ENCODE results near the gene DNAH11.

DNA sequence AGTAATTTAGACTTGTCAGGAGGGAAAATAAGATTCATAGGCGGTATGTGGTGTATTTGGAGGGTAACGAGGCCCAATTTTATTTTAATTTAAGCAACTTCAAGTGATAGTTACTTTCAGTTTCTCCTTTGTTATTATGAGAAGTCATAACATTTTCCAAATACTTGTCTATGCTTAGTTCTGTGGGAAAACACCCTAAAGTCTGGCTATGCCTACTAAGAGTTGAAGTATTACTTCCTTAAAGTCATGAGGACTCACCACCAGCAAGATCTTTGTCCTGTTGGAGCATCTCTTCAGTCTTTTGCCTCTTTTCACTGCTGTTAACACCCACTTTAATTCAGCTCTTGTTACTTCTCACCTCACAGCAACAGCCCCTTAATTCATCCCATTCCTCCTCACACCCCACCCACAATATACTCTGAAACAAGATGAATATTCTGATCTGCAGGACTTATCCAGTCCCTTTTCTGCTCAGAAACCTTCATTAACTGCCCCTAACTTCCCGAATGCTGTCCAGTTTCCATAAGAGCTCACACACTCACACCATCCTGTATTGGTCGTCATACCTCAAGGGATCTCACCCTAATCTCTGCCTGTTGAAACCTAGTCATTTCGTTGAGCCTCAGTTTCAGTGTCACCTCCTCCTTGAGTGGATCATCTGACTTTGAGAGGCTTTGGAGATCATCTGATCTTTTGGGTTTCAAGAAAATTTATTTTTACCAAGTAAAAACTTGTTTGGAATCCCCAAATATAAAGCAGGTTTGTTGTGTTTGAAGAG is 61.3 kb downstream of the DNAH11 start:
- TF ChIP-seq, protein P1, sequence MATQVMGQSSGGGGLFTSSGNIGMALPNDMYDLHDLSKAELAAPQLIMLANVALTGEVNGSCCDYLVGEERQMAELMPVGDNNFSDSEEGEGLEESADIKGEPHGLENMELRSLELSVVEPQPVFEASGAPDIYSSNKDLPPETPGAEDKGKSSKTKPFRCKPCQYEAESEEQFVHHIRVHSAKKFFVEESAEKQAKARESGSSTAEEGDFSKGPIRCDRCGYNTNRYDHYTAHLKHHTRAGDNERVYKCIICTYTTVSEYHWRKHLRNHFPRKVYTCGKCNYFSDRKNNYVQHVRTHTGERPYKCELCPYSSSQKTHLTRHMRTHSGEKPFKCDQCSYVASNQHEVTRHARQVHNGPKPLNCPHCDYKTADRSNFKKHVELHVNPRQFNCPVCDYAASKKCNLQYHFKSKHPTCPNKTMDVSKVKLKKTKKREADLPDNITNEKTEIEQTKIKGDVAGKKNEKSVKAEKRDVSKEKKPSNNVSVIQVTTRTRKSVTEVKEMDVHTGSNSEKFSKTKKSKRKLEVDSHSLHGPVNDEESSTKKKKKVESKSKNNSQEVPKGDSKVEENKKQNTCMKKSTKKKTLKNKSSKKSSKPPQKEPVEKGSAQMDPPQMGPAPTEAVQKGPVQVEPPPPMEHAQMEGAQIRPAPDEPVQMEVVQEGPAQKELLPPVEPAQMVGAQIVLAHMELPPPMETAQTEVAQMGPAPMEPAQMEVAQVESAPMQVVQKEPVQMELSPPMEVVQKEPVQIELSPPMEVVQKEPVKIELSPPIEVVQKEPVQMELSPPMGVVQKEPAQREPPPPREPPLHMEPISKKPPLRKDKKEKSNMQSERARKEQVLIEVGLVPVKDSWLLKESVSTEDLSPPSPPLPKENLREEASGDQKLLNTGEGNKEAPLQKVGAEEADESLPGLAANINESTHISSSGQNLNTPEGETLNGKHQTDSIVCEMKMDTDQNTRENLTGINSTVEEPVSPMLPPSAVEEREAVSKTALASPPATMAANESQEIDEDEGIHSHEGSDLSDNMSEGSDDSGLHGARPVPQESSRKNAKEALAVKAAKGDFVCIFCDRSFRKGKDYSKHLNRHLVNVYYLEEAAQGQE (IDR thresholded peaks at IDR 0.05; ENCODE audit: low read depth): no peak
- TF ChIP-seq SP1 (IDR thresholded peaks at IDR 0.05; ENCODE audit: low read depth) (no peak), RAD21 (IDR thresholded peaks at IDR 0.05; ENCODE audit: low read depth) (no peak), ZNF274 (IDR thresholded peaks at IDR 0.05; ENCODE audit: low read depth, low read length) (no peak)
- TF ChIP-seq, protein P2, sequence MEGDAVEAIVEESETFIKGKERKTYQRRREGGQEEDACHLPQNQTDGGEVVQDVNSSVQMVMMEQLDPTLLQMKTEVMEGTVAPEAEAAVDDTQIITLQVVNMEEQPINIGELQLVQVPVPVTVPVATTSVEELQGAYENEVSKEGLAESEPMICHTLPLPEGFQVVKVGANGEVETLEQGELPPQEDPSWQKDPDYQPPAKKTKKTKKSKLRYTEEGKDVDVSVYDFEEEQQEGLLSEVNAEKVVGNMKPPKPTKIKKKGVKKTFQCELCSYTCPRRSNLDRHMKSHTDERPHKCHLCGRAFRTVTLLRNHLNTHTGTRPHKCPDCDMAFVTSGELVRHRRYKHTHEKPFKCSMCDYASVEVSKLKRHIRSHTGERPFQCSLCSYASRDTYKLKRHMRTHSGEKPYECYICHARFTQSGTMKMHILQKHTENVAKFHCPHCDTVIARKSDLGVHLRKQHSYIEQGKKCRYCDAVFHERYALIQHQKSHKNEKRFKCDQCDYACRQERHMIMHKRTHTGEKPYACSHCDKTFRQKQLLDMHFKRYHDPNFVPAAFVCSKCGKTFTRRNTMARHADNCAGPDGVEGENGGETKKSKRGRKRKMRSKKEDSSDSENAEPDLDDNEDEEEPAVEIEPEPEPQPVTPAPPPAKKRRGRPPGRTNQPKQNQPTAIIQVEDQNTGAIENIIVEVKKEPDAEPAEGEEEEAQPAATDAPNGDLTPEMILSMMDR (IDR thresholded peaks at IDR 0.05 in 2 of 3, conservative IDR thresholded peaks at IDR 0.05 in 1 of 3; ENCODE audit: borderline replicate concordance in 1 of 3, insufficient read depth in 1 of 3, low read depth in 2 of 3, low read length in 2 of 3): no peak

Measured in HCT116 (cell line).